RPMI7951 (cell line): ENCODE data around the gene IFI16. TPM values are rescaled to one million over a fixed set of nuclear protein-coding genes. Genes with fewer than 3 reads are reported as not detected.

Experiments used
- DNase-seq: peaks from one replicate; pipeline ENCODE4 v3.0.0-alpha.2; 2012; ENCODE audit warnings: low read depth
- total RNA-seq: library from RNA; depleted of rRNA; stranded (reverse); fragments of >200 nt; shearing (Covaris generic); gene quantifications from 2 replicates; pipeline ENCODE4 v1.2.3, GENCODE V29; 2014; rRNA removed

The IFI16 gene
- total RNA-seq, 1 experiment from 2014 or later = 55.9 TPM

GRCh38 chr1:159092036-159092760, 82.5 kb downstream of the IFI16 start:
- DNase-seq = peak; percentile 77

DNA sequence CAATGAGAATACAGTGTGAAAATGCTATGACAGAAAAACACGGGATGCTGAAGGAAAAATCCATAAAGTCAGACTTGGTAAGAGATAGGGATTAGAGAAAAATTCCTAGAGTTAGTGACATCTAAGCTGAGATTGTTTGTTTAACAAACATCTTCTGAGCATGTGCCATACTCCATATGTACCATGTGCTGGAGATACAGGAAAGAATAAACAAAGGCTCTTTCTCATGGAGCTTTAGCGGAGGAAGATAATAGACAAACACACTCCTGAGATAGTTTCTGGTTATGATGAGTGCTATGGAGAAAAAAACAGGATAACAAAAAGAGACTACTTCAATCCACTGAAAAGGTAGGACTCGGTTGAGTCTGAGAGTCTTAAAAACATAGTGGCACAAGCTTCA, 88.9 kb downstream of the IFI16 start:
- no peak for DNase-seq

DNA sequence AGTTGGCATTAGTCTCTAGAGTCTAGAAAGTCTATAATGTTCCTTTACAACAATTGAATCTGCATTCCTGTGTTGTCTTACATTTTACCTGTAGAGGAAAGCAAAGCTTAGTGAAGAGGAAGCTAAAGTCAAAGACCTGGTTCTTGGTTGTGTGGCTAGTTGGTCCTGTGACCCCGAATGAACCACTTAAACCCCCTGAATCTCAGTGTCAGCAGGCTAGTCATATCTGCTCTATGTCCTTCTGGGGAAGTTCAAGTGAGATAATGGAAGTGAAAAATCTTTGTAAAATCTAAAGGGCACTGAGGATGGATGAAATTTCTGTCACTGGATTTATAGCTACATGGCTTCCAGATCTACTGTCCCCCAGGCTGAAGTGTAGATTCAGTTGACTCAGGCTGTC, 90.9 kb downstream of the IFI16 start:
- no peak for DNase-seq

DNA sequence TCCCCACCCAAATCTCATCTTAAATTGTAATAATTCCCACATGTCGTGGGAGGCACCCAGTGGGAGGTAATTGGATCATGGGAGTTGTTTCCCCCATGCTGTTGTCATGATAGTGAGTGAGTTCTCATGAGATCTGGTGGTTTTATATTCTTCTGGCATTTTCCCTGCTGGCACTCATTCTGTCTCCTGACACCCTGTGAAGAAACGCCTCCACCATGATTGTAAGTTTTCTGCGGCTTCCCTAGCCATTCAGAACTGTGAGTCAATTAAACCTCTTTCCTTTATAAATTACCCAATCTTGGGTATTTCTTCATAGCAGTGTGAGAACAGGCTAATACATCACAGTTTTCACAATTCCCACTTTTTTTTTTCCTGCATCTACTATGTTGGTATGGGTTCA, 93.3 kb downstream of the IFI16 start:
- DNase-seq = peak; percentile 26

Other genes starting within 250 kb of the IFI16 start
- not detected in 2 replicates for gene OR6N1, start 237.7 kb upstream of the IFI16 start, total RNA-seq
- not detected in 2 replicates for gene OR6N2, start 228.7 kb upstream of the IFI16 start, total RNA-seq
- gene MNDA, start 178.6 kb upstream of the IFI16 start, total RNA-seq = not detected in 2 replicates
- gene PYHIN1, start 78.4 kb upstream of the IFI16 start, total RNA-seq = not detected in 2 replicates
- gene AIM2, start 66.9 kb downstream of the IFI16 start, total RNA-seq = 13.9 and 15.5 TPM in 2 replicates
- gene CADM3, start 161.7 kb downstream of the IFI16 start, total RNA-seq = 0.96 and 1.2 TPM in 2 replicates
- not detected in 2 replicates for gene ACKR1, start 195.0 kb downstream of the IFI16 start, total RNA-seq